Hepatic stellate cell (primary cell): ENCODE results near the gene ARMC9.
"Not testable (repeated sequence)": the region's sequence is repeated elsewhere in the genome, so short reads cannot be mapped to it uniquely, and the experiment has no call there.

ENCODE experiments used
- DNase-seq: peaks from one replicate; pipeline ENCODE4 v3.0.0; 2011; ENCODE audit warnings: low spot score

Gene ARMC9

GRCh38 chr2:231399046-231399852, 200.8 kb downstream of the ARMC9 start:
- no peak for DNase-seq

GRCh38 chr2:231399853-231400680, 201.6 kb downstream of the ARMC9 start:
- DNase-seq = peak; percentile 76

- not testable (repeated sequence) for DNase-seq
These were observed 202.2 kb downstream of the ARMC9 start for GRCh38 chr2:231400681-231401080.

DNA sequence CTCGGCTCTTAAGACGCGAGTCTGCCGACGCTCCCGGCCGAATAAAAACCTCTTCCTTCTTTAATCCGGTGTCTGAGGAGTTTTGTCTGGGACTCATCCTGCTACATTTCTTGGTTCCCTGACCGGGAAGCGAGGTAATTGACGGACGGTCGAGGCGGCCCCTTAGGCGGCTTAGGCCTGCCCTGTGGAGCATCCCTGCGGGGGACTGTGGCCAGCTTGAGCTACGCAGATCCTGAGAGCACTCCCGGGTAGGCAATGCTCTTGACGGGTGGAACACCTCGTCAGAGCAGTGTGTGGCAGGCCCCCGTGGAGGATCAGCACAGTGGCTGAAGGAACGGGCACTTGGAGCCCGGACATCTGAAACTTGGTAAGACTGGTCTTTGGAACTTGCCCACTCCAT, 202.7 kb downstream of the ARMC9 start:
- not testable (repeated sequence) for DNase-seq

DNA sequence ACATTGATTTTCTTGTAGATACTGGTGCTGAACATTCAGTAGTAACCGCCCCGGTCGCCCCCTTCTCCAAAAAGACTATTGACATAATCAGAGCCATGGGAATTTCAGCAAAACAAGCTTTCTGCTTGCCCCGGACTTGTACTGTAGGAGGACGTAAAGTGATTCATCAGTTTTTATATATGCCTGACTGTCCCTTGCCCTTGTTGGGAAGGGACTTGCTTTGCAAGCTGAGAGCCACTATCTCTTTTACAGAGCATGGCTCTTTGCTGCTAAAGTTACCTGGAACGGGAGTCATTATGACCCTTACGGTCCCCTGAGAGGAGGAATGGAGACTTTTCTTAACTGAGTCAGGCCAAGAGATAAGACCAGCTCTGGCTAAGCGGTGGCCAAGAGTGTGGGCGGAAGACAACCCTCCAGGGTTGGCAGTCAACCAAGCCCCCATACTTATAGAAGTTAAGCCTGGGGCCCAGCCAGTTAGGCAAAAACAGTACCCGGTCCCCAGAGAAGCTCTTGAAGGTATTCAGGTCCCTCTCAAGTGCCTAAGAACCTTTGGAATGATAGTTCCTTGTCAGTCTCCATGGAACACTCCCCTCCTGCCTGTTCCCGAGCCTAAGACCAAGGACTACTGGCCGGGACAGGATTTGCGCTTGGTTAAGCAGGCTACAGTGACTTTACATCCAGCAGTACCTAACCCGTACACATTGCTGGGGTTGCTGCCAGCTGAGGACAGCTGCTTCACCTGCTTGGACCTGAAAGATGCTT, 205.2 kb downstream of the ARMC9 start:
- DNase-seq = not testable (repeated sequence)

GRCh38 chr2:231404183-231404578, 205.8 kb downstream of the ARMC9 start:
- DNase-seq = not testable (repeated sequence)

- not testable (repeated sequence) for DNase-seq
These were observed 207.4 kb downstream of the ARMC9 start for GRCh38 chr2:231405601-231406367.

GRCh38 chr2:231407686-231408085, 209.3 kb downstream of the ARMC9 start:
- DNase-seq = not testable (repeated sequence)

DNA sequence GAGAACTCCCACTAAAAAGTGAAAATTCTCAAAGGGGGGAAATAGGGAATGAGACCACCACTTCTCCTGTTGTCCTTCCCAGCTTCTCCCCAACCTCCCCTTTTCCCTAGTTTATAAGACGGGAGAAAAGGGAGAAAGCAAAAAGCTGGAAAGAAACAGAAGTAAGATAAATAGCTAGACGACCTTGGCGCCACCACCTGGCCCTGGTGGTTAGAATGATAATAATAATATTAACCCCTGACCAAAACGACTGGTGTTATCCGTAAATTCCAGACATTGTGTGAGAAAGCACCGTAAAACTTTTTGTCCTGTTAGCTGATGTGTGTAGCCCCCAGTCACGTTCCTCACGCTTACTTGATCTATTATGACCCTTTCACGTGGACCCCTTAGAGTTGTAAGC, 209.9 kb downstream of the ARMC9 start:
- DNase-seq = not testable (repeated sequence)

DNA sequence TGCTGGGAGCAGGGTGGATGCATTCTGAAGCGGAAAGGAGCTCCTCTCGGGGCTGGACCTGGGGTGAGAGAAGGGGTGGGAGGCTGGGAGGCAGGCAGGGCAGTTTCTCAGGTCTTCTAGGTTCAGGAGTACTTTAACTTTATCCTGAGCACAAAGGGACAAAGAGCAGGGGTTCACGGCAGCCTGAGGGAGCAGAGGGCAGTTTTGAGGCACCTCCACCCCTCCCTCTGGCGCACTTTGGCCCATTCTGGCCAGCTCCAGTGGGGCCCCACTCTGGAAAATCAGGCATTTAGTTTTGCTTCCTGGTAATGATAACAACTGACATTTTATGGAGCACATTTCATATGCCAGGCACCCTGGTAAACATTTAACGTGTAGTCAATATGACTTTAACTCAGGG, 211.3 kb downstream of the ARMC9 start:
- no peak for DNase-seq

DNA sequence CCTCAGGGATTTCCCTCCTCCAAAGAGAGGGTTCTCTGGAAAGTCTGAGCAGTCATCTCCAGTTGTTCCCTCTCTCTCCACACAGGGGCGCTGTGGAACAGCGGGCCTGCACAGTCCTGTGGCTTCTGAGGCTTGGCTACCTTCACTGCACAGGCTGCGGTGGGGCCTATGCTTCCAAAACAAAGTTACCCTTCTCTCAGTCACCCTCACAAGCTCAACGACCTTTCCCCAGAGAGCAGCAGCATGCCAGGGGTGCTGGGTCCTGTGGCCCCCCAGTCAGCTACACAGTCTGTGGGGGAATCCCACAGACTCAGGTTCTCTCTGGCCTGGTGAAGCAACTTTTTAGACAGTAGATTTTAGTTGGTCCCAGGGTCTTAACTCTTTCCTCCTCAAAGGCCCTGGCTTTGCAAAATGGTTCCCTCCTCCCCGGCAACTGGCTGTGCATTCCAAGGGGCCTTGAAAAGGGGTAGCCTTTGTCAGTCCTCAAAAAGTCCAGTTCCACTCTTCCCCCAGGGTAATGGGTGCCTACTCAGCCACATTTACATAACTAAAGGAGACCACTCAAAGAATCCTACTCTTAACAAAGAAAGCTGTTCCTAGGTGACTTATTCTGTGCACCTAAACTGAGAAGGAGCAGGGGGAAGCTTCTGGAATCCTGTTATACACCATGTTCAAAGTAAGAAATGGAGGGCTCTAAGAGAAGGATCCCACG, 212.0 kb downstream of the ARMC9 start:
- DNase-seq = no peak

- no peak for DNase-seq
These were observed 212.8 kb downstream of the ARMC9 start for GRCh38 chr2:231411237-231411636.

DNA sequence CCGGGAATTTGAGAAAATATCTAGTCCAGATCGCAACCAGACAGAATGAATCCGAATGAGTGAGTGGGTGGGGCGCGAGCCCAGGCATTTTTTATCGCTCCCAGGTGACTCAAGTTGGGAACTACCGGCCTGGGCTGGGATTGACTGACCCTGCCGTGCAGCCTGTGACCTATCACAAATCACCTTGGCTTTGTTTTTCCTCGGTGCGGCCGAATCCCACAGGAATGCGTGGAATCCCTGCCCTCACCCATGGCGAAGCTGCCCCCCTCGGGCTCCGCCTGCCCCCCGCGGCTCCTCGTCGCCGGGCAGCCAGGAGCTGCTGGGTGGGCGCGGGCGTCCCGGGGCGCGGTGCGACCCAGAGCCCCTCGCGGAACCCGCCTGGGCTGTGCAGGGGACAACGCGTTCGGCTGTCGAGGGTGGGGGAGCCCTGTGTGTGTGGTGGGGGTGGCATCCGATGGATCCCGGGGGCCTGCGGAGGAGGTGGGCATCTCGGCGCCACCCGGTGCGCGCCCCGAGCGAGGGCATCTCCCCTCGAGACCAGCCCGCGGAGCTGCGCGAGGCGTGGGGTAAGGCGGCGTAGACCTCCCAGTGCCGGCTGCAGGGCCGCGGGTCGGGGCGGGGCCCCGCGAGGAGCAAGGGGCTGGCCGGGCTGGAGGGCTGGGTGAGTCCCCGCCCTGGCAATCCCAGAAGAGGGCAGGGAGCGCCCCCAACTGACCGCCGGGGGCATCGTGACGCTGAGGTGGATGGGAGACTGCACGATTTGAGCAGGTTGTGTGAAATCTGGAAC, 213.6 kb downstream of the ARMC9 start:
- DNase-seq = peak; percentile 86

- no peak for DNase-seq
These were observed 214.2 kb downstream of the ARMC9 start for GRCh38 chr2:231412618-231412963.

DNA sequence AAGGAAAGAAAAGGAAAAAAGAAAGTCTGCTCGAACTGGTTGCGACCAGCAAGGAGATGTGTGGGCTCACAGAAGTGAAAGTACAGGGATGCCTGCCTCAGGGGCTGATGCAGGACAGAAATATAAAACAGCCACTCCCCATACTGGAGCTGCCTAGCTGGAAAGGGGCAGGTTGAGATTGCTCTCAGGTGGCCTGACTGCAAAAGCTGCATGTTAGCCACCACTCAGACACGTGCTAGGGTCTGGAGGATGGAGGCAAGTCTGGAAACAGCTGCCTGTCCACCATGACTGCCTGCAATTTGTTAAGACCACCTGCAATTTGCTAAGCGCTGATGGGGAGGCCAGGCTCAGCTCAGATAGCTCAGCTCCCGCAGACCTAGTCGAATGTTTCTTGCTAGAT, 215.0 kb downstream of the ARMC9 start:
- DNase-seq = no peak

DNA sequence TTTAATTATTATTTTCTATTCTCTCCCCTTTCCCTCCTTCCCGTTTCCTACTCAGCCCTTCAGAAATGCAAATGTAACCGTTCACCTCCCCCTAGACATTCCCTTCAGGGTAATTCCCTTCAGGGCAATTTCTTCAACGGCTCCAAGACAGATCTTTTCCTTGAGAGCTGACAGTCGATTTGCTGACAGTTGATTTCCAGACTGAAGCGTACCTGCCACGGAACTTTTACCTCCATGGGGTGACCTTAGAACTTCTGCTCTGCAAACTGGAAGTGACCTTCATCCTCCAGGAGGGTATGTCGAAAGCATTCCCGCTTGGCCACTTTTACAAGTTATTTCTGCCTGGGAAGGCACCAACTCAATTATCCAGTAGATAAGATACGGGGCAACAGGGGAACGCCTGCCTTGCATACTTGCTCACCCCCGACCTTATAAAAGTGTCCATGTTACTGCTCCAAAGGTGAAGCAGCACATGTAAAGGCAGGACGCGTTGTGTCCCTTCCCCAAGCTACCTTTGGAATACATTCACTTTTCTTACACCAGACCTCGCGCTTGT, 215.6 kb downstream of the ARMC9 start:
- DNase-seq = no peak

GRCh38 chr2:231415029-231415428, 216.6 kb downstream of the ARMC9 start:
- DNase-seq = no peak

DNA sequence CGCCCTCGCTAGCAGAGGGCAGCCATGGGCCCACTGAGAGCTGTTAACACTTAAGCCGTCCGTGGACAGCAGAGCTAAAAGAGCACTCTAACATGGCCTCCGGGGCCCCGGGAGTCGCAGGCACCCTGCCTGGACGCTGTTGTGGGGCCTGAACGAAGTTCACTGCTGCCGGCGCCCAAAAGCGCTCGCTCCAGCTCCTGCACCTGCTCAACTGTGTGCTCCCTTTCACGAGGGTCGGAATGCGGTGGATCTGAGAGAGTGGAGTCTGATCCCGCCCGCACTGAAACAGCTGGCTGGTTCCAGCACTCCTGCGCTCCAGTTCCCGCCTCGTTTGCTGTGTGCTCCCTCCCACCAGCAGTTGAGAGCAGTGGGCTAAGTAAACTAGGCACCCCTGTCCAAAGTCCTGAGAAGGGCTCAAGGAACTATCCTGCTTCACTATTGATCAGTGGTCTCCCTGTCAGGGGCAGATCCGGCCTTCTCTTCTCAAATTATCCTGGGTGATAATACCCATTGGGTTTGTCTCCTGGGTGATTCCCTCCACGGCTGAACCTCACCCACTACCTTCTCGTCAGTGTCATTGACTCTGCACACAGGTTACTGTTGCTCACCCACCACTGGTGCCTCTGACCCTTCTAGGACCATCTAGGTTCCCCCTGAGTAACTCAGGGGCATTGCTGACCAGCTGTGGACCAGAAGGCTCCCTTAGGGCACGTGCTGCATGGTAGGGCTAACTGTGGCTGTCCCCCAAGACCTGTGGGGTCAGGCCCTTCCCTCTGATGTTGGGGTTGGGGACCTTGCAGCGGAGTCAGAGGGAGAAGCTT, 220.6 kb downstream of the ARMC9 start:
- DNase-seq = no peak

DNA sequence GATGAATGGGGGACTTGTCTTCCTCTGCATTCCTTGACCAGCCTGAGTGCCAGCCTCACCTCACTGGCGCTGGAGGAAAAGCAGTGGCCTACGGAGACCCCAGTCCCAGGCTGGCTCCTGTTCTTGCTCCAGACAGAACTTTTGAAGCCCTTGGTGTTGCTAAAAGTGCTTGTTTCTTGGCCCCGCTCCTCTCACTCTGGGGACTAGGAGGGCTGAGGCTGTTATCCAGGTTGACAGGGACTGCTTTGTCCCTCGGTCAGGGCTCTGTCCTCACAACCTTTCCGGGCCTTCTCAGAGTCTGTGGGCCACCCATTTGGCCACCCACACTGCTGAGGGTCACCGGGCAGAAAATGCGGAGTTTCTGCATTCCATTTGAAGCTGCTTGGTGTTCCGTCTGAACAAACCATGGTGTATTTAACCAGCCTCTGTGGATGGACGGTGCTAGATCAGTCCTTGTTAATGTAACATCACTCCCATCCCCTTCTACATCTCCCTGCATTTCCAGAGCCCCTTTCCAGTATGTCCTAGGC, 222.7 kb downstream of the ARMC9 start:
- no peak for DNase-seq
